MV-4-11 (cell line): ENCODE data around the gene IMP4.

ENCODE experiments used
- DNase-seq: peaks from one replicate; lab custom pipeline; 2025; lab: John Stamatoyannopoulos, UW

The IMP4 gene

GRCh38 chr2:130357864-130358263, 15.2 kb downstream of the IMP4 start:
- no peak for DNase-seq

GRCh38 chr2:130358420-130359350, 16.0 kb downstream of the IMP4 start:
- no peak for DNase-seq

GRCh38 chr2:130359466-130359865, 16.8 kb downstream of the IMP4 start:
- no peak for DNase-seq

GRCh38 chr2:130363479-130363878, 20.8 kb downstream of the IMP4 start:
- DNase-seq = no peak

- peak; percentile 40 for DNase-seq
Measured at GRCh38 chr2:130365075-130365474, 22.4 kb downstream of the IMP4 start.

GRCh38 chr2:130365963-130366362, 23.3 kb downstream of the IMP4 start:
- no peak for DNase-seq

- no peak for DNase-seq
Measured at GRCh38 chr2:130366720-130367119, 24.0 kb downstream of the IMP4 start.

GRCh38 chr2:130368786-130369185, 26.1 kb downstream of the IMP4 start:
- DNase-seq = no peak

GRCh38 chr2:130369311-130369964, 26.7 kb downstream of the IMP4 start:
- DNase-seq = peak; percentile 44

GRCh38 chr2:130369965-130370341, 27.3 kb downstream of the IMP4 start:
- no peak for DNase-seq

GRCh38 chr2:130370490-130370889, 27.8 kb downstream of the IMP4 start:
- no peak for DNase-seq

GRCh38 chr2:130371723-130372054, 29.0 kb downstream of the IMP4 start:
- DNase-seq = no peak

- DNase-seq = peak; percentile 81
Measured at GRCh38 chr2:130372055-130372832, 29.5 kb downstream of the IMP4 start.

GRCh38 chr2:130372833-130373807, 30.4 kb downstream of the IMP4 start:
- DNase-seq = no peak

- DNase-seq = no peak
Measured at GRCh38 chr2:130373808-130374365, 31.2 kb downstream of the IMP4 start.

GRCh38 chr2:130374587-130375290, 32.0 kb downstream of the IMP4 start:
- no peak for DNase-seq

- no peak for DNase-seq
Measured at GRCh38 chr2:130375291-130376266, 32.9 kb downstream of the IMP4 start.

GRCh38 chr2:130376433-130377293, 34.0 kb downstream of the IMP4 start:
- DNase-seq = peak; percentile 75
